ENCODE measurements around the gene SLC38A11. TPM values are rescaled to one million over a fixed set of nuclear protein-coding genes. Genes with fewer than 3 reads are reported as not detected.
A peak's percentile ranks its signal among the peaks of the same experiment; 100 is the strongest.
"Not testable (repeated sequence)": the region's sequence is repeated elsewhere in the genome, so short reads cannot be mapped to it uniquely, and the experiment has no call there.

The SLC38A11 gene, protein sequence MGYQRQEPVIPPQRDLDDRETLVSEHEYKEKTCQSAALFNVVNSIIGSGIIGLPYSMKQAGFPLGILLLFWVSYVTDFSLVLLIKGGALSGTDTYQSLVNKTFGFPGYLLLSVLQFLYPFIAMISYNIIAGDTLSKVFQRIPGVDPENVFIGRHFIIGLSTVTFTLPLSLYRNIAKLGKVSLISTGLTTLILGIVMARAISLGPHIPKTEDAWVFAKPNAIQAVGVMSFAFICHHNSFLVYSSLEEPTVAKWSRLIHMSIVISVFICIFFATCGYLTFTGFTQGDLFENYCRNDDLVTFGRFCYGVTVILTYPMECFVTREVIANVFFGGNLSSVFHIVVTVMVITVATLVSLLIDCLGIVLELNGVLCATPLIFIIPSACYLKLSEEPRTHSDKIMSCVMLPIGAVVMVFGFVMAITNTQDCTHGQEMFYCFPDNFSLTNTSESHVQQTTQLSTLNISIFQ
- not detected in 2 replicates for total RNA-seq (2014; rRNA removed; shearing (Covaris generic))
- not detected in 2 replicates for polyA plus RNA-seq (2015; cell fraction: cytosol; rRNA removed)
- not detected in 2 replicates for polyA plus RNA-seq (2015; cell fraction: nucleus; rRNA removed)

DNA sequence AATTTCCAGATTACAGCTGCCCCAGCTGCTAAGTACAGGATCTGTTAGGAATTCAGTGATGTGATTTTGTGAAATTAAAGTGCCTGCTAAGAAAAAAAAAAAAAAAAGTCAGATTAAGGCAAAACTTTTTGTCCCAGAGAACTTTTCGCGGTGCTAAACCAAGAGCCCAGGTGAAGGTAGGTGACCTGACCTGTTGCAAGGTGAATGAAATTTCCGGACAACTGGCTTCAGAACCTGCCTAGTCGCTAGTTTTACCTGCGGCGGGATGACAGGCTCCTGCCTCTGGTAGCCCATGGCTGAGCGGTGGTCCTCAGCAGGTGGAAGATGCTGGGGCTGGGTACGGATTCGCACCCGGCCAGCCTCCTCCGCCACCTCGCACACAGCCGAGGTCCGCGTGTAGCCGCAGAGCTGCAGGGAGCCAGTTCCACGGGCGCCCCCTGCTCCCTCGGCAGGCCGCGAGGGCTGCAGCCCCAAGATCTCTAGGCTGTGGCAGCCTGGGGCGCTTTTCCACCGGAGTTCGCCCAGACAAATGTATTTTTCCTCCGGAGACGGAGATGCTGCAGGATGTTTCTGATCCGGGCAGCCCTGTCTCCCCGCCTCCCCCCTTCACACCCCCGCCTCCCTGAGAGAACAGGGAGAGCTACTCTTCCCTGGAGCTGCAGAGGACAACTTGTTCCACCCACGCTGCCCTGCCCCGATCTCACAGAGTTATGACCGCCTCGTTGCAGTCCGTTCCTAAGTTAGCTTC is at the start of gene SLC38A11:
Gene SLC38A11, minus strand, starts transcription at position 572 of the 748 bp plus-strand sequence. Its CDS starts 278 bp downstream, at position 294.
- DNase-seq (ENCODE audit: low read depth), result no peak

DNA sequence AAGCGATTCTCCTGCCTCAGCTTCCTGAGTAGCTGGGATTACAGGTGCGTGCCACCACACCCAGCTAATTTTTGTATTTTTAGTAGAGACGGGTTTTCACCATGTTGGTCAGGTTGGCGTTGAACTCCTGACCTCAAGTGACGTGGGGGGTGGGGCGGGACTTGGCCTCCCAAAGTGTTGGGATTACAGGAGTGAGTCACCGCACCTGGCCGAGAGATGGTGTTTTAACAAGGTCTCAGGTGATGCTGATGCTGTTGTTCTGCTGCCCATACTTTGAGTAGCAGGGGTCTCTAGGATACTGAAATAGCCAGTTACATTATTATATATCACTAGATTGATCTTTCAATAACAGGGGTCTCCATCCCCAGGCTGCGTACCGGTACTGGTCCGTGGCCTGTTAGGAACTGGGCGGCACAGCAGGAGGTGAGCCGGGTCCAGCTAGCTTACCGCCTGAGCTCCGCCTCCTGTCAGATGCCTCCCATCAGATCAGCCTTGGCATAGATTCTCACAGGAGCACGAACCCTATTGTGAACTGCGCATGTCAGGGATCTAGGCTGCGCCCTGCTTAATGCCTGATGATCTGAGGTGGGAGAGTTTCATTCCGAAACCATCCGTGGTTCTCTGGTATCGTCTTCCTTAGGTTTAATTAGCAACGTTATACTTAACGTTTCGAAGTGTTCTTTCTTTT is 48.3 kb upstream of the SLC38A11 start:
- DNase-seq (ENCODE audit: low read depth), result no peak

DNA sequence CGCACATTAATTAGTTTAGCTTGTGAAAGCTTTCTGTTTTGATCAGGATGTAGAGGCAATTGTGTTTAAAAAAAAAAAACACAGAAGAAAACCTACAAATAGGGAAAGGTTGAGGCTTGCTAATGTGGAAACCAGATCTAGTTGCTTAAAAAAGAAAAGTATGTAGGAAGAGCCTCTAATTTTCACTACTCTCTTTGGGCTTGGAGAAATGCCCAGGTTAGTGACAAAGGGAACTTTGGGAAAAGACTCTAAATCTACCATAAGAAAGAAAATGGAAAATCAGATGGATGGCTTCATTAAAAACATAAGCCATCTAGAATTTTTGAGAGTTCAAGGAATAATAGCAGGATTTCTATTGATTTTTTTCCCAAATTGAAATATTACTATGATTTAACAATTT is 47.3 kb upstream of the SLC38A11 start:
- DNase-seq (ENCODE audit: low read depth), result no peak

DNA sequence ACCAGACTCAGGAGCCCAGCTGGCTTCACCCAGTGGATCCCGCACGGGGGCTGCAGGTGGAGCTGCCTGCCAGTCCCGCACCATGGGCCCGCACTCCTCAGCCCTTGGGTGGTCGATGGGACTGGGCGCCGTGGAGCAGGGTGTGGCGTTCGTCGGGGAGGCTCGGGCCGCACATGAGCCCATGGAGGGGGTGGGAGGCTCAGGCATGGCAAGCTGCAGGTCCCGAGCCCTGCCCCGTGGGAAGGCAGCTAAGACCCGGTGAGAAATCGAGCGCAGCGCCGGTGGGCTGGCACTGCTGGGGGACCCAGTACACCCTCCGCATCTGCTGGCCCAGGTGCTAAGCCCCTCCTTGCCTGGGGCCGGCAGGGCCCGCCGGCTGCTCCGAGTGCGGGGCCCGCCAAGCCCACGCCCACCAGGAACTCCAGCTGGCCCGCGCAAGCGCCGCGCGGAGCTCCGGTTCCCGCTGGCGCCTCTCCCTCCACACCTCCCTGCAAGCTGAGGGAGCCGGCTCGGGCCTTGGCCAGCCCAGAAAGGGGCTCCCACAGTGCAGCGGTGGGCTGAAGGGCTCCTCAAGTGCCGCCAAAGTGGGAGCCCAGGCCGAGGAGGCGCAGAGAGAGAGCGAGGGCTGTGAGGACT is 39.5 kb upstream of the SLC38A11 start:
- not testable (repeated sequence) for DNase-seq (ENCODE audit: low read depth)

DNA sequence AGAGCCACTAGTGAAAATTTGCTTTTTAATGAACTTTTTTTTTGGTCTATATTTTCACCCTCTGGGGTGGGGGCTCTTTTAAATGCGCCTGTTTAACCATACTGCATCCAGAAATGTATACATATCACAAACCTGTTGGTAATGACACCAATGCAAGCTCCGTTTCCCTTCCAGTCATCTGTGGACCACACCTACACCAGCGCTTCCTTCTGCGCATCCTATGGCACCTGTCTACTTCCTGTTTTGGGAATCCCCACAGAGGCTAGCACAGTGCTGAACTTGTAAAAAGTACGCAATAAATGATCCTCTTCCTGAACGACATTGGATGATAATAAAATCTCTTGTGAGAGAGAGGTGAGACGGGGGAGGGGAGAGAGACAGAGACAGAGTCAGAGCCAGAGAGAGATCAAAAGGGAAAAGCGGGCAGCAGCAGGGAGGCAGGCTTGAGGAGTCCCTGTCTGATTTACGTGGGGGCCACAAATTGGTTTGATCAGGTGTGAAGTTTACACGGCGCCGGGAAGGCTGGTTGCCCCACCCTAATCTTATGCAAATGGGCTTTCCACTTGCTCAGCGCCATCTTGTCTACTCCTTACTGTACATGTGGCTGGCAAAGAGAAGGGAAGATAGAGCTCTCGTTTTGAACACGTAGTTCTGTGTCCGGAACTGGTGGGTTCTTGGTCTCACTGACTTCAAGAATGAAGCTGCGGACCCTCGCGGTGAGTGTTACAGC is 38.1 kb upstream of the SLC38A11 start:
- DNase-seq (ENCODE audit: low read depth), result no peak

DNA sequence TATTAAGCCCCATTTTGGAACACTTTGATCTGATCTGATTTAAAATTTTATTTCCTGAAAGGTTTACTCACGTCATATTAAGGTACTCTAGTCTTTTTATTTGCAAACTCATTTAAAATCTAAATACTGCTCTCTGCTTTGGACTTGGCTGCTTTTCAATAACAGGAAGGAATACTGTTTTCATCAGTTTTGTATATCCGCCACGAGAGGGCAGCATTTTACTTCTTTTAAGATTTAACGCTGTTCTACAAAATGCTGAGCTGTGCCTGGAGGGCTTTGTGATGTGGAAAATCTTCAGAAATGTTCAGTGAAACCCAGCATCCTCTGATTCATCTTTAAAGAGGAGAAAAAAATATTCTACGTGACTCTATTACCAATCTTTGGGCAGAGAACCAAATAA is 37.5 kb upstream of the SLC38A11 start:
- peak; percentile 77 for DNase-seq (ENCODE audit: low read depth)

DNA sequence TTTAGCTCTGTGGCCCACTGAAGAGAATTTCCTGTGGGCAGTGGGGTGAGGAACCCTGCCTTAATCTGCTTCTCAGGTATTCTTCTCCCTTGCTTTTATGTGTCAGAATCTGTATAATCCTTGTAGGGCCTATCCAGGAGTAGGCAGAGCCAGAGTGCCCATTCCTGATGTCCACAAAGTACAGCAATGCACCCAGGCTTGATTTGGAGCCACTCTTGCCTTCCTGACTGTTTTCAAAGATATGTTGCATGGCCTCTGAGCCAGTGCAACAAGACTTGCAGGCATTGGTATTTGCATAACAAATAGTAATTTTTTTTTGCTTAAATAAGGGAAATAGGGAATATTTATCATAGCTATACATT is 36.7 kb upstream of the SLC38A11 start:
- DNase-seq (ENCODE audit: low read depth), result not testable (repeated sequence)

DNA sequence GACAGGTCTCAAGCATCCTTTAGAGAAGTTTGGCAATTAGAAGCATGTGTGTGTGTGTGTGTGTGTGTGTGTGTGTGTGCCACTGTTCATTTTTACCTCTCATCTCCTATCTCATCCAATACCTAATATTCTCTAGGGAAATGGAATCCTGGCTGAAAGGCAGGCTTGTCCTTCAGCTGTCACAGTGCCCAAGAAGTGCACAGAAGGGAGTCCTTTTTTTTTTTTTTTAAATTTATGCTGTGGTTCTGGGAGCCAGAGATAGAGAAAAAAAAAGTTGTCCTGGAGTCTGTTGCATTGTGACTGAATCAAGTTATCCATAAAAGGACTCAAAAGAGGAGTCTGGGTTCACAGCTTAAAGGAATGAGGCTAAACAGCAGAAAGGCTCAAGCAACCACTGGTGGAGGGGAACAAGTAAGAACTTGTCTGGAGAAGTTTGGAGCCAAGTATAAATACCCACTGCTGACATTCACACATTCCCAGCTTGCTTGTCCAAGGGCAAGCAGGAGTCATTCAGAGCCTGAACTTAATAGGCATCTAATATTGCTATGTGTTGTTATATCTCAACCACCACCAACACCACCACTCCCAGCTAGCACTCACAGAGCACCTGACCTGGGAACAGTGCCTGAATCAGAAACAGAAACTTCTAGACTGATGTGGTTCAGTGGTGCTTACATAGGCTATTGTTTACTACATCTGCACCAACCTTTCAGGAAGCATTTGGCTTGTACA is 36.2 kb upstream of the SLC38A11 start:
- DNase-seq (ENCODE audit: low read depth), result not testable (repeated sequence)

DNA sequence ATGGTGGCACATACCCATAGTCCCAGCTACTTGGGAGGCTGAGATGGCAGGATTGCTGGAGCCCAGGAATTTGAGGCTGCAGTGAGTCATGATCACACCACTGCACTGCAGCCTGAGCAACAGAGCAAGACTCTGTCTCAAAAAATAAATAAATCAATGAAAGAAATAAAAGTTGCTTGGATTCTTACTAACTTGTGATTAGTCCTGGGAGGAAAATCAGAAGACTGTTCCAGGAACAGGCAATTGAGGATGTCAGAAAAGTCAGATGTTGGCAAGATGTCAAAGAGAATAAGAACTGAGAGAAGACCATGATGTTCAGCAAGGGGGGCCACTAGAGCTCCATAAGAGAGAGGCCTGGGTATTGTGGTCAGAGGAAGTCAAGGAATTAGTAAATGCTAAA is 35.6 kb upstream of the SLC38A11 start:
- peak; percentile 74 for DNase-seq (ENCODE audit: low read depth)

DNA sequence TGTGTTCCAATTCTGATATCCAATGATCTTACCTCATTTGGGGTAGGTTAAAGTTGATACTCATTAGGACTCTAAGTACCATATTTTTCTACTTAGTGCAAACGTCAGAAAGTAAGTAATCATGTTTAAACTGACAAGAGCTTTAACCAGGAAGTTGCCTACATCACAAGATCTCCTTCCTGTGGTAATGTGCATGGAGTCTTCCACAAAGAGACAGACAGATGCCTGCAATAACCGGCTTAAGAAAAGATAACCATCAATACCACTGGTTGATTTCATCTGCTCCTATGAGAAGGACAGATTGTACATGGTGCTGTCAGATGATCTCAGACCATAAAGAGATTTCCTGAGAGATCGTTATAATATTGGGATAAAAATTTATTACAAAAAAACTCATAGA is 33.5 kb upstream of the SLC38A11 start:
- not testable (repeated sequence) for DNase-seq (ENCODE audit: low read depth)

DNA sequence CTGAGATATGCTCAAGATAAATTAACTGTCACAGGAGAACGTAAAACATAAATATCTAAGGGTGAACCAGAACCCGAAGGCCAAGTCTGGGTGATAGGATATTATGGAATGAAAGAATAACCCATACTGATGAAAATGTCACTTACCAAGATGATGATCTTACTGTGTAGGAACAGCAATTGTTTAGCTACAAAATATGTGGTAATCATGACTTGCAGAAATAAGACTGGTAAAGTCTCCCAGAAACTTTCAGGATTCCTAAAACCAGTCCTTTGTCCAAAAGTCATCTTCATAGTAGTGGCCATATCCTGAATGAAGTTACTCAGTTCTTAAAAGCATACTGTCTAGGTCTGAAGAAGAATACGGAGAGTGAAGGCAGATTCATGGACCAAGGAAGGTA is 30.7 kb upstream of the SLC38A11 start:
- not testable (repeated sequence) for DNase-seq (ENCODE audit: low read depth)

DNA sequence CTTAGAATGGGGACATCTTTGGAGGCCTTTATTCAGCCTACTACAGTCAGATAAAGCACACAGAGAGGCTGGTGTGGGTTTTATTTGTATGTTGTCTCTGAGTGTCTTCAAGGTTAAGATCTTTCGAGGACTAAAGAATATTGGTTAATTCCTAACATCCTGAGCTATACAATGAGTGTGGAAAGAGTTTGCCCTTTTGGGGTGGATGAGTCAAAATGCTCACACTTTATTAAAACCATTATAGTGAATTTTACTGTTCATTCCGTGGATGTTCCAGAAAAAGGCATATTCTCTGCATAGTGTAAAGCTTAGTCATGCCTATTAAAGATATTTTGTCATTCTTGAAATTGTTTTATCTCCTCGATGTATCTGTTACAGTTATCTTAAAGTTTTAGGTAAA is 29.1 kb upstream of the SLC38A11 start:
- DNase-seq (ENCODE audit: low read depth), result peak; percentile 47

DNA sequence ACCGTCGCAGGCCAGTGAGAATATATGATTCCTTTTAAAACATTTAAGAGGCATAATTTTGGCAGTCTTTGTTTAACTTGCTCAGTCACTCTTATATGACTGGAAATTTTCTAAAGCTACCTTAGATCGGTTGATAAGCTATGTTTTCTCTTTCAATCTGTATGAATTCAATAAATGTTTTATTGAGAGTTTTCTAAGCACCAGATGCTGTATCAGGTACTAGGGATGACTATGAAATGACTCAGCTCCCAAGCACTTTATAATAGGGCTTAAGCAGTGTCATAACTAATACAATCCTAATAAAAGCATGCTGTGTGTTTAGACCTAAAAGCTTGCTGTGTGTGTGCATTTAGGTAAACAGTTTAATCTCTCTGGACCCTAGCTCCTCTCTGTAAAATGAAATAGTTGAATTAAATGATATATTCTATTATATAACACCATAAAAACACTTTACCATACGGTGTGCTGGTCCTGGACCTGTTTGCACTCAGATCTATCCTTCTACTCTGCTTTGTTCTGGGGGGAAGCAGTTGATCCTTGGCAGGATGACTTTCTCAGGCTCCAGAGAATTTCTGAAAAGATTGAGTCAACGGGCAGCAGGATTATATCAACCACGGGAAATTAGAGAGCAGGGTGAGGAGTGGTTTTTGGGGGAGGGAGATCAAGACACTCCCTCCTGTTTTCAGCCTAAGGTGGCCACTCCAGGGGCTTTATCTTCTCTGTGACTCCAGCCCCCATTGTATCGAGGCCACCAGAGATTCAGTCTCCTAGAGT is 26.1 kb upstream of the SLC38A11 start:
- peak; percentile 64 for DNase-seq (ENCODE audit: low read depth)

DNA sequence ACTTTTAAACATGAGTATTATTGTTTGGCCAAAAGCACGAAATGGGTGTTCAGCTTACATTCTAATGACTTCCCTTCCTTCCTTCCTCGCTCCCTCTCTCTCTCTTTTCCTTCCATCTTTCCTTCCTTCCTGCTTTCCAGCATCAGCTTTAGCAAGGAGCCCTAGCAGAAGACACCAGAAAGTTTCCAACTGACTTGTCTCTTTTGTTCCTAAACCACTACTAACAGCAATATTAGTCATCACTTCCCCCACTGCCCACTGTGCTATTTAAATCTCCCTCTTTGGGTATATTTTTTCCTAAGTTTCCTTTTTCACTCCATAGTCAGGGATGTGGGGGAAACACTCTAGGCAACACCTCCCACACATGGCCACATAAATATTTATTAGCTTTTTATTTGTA is 25.4 kb upstream of the SLC38A11 start:
- DNase-seq (ENCODE audit: low read depth), result peak; percentile 70

DNA sequence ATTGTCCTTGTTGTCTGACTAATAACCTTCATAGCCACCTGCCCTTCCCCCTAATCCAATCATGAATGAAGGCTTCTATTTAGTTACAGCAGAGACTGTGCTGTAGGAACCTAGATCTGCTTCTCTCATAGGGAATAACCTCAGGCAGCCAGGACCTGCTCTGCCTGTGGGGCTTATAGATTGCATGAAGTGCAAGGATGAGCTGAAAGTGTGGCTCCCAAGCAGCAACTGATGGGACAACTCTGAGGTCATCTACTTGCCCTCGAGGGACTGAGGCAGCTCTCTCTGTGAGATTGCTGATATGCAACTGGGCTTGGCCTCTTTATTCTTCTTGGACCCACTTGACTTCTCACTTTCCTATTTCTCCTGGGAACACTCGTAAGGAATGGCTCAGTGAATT is 23.8 kb upstream of the SLC38A11 start:
- DNase-seq (ENCODE audit: low read depth), result no peak

DNA sequence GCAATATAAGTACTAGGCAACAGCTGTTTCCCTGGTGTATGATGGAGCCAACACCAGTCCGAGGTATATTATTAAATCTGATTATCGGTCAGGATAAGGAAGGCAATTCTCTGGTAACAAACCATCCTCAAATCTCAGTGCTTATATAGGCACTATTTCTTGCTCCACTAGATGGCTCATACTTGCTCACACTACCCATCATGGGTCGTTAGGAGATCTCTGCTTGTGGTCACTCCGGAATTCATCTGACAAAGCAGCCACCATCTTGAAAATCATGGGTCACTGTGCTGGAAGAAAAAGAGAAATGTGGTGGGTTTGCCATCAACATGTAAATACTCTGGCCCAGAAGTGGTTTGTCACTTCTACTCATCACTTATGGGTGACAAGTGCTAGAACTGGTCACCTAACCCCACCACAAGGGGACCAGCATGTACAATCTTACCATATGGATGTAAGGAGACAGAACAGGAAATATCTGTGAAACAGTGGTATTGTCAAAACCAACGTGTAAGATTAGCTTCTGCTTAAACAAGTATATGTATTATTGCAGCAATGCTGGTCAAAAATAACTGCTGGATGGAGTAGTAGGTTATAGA is 21.6 kb upstream of the SLC38A11 start:
- not testable (repeated sequence) for DNase-seq (ENCODE audit: low read depth)

DNA sequence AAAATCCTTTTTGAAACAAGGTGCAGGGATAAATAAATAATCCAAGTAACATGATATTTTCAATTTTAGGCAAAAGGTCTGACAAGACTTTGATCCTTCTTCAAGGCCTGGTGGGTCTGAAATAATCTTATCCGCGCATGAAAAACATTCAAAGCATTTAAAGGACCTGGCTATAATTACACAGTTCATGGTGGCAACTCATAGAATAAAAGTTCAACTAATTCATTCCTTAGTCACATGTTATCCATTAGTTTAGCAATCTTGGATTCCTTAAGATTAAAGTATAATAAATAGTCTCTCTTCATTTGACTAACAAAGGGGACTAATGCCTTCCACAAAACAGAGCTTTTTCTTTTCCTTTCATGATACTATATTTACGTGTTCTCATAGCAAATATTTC is 21.0 kb upstream of the SLC38A11 start:
- DNase-seq (ENCODE audit: low read depth), result no peak

DNA sequence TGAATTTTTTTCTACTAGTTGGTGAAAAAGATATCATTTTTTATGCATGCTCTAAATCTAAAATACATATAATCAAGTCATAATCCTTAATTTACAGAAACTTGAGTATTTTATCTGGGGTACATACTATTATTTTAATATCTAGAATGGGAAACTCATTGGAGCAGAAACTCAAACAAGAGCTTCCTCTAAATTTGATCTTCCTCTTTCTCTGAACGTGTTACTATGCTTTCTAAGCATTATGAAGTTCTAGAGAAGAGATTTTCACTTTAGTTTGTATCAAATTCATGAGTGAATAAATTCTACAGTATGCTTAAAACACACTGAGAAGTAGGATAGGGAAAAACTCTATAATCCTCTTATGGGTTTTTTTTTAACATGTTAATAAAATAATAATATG is 20.6 kb upstream of the SLC38A11 start:
- DNase-seq (ENCODE audit: low read depth), result no peak

DNA sequence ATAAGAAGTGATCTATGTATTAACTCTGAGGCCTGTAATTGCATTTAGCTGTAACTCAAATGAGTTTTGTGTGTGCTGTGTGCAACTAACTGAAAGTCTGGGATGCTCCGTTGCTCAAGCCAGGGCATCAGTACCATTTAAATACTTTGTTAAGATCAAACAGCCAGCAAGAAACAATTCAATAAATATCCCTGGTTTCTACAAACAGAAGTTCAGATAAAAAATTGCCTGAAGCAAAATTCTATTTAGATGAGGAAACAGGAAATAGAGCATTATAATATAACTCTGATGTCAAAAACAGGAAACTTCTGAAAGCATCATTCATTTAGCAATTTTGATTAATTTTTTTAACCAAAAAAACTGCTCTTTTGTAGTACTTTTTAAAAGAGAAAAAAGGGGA is 18.9 kb upstream of the SLC38A11 start:
- DNase-seq (ENCODE audit: low read depth), result no peak
